ENCODE measurements around the gene CTDSP2. TPM values are rescaled to one million over a fixed set of nuclear protein-coding genes. Genes with fewer than 3 reads are reported as not detected.
"Not testable (repeated sequence)": the region's sequence is repeated elsewhere in the genome, so short reads cannot be mapped to it uniquely, and the experiment has no call there.

The CTDSP2 gene
- total and polyA plus RNA-seq, 5 experiments from 2014 or later: 51.4 to 262 (median 81.2) TPM

DNA sequence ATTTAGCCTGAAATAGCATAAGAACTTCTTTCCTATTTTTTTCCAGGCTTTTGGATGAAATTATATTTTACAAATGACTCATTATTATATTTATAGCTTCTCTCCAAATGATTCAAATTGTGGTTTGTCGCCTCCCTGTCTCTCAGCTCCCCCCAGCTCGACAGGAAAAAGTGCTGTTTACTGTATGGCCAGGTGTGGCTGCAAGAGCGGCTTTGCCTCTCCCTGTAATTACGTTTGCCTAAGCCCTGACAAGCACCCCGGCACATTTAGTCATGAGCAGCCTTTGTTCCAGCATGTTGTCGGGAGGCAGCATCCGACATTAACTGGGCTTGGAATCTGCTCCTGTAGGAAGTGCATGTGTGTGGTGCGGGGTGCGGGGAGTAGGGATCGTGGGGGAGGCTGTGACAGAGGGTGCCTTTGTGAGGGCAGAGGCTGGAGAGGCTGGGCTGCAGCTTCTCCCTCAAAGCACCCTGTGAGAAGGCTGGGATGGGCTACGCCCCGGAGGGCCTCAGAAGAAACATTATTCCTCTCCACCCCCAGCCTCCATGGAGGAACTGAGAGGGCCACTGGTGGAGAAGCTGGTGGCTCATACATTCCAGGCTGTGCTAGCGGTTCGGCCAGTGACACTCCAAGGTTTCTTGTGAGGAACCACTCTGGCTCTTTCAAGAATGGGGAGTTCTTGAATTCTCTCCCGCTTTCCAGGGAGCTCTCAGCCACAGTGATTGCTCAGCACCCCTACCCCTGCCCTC, 42.1 kb upstream of the CTDSP2 start:
- no peak for DNase-seq
- Mint-ChIP-seq H3K36me3 (peaks cover 0 to 6% (median 4%) of the 10 kb centered on the region in 3 donors), H3K27ac (peak overlapping the region in 1 of 10 donors; percentile 38), H3K9me3 (peaks cover 0 to 16% (median 4%) of the 10 kb centered on the region in 9 donors), H3K27me3 (peaks cover 0 to 8% (median 1%) of the 10 kb centered on the region in 5 donors), H3K4me1 (peaks cover 0 to 6% (median 4%) of the 10 kb centered on the region in 4 donors), H3K4me3 (no peak overlapping the region)
- POLR2A ChIA-PET: interaction anchor here (0.9 kb wide), 1 partner anchor 52 kb away, joined by 3 read pairs; no protein-coding TSS in a partner anchor
- ATAC-seq: peak; percentile 42 to 57

DNA sequence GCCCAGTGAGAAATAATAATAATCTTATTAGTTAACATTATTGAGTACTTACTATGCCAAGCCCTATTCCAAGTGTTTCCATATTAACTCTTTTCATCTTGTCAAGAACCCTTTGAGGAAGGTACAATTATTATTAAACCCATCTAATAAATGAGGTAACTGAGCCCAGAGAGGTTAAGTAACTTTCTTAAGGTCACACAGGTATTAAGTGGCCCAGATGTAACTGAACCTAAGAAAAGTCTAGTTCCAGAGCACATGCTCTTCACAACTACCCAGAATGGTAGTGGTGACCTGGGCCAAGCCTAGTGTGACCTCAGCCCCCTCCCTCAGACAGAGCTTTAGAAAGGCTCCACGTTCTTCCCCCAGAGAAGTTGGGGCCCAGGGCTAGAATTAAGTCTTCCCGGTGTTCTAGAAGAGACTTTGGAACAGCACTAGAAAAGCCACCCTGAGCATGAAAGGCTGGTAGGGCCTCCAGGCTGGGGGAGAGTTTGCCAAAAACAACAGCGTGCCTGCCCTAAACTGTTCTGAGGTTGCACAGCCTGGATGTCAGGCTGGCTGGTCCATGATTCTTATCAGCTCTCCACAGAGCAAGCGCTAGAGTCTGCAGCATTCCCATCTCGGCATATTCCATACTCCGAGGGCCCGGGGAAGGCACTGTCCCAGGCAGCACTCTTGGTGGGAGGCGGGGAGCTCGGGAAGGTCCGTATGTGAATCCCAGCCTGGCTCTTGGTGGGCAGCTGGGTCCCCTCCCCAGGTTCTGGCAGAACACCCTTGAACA, 41.3 kb upstream of the CTDSP2 start:
- peaks cover 0 to 8% (median 1%) of the 10 kb centered on the region in 5 donors for H3K27me3 Mint-ChIP-seq
- ATAC-seq (no peak), DNase-seq (no peak)
- peaks cover 0 to 6% (median 4%) of the 10 kb centered on the region in 4 donors for H3K4me1 Mint-ChIP-seq
- H3K36me3 Mint-ChIP-seq: peaks cover 0 to 6% (median 6%) of the 10 kb centered on the region in 3 donors
- POLR2A ChIA-PET: interaction anchor here (0.6 kb wide), 1 partner anchor 23 kb away, joined by 3 read pairs; no protein-coding TSS in a partner anchor
- H3K27ac Mint-ChIP-seq: no peak overlapping the region
- H3K4me3 Mint-ChIP-seq: no peak overlapping the region
- peaks cover 0 to 18% (median 5%) of the 10 kb centered on the region in 9 donors for H3K9me3 Mint-ChIP-seq

DNA sequence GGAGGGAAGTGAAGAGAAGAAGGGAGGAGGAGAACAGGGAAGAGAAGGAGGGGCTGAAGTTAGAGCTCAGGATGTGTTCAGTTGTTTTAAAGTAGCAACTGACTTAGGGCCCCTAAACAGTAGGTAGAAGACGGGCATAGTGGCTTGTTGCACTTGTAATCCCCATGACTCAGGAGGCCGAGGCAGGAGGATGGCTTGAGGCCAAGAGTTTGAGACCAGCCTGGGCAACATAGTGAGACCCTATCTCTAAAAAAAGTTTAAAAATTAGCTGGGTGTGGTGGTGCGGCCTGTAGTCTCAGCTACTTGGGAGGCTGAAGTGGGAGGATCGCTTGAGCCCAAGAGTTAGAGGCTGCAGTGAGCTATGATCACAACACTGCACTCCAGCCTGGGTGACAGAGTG, 40.4 kb upstream of the CTDSP2 start:
- H3K9me3 Mint-ChIP-seq: peaks cover 0 to 18% (median 5%) of the 10 kb centered on the region in 9 donors
- ATAC-seq, DNase-seq, H3K4me1 Mint-ChIP-seq, H3K27ac Mint-ChIP-seq, H3K27me3 Mint-ChIP-seq, H3K36me3 Mint-ChIP-seq, H3K4me3 Mint-ChIP-seq: not testable (repeated sequence)
- POLR2A ChIA-PET: interaction anchor here (1.0 kb wide), 1 partner anchor 10 kb away, joined by 3 read pairs; no protein-coding TSS in a partner anchor

DNA sequence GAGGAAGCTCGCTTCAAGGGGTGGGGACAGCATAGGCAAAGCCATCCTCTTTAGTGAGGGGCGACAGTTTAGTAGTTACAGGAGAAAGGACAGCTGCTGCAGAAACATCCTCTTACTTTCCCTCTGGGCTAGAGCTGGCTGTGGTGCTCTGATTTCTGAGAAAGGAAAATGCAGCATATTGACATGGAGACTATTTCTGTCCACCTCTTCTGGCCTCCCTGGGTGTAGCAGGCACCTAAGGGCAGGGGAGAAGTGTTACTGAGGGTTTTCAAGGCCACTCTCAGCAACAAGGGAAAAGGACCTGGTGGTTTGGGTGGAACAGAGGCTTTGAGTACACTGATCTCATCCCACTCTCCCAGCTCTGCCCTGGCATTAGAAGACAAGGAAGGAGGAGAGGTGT, 40.0 kb upstream of the CTDSP2 start:
- ATAC-seq: no peak
- Mint-ChIP-seq H3K4me3 (no peak overlapping the region), H3K27me3 (peaks cover 0 to 8% (median 0%) of the 10 kb centered on the region in 5 donors), H3K27ac (peak overlapping the region in 1 of 10 donors; percentile 20), H3K4me1 (peaks cover 0 to 6% (median 4%) of the 10 kb centered on the region in 4 donors), H3K9me3 (peaks cover 0 to 18% (median 5%) of the 10 kb centered on the region in 9 donors), H3K36me3 (peaks cover 0 to 8% (median 6%) of the 10 kb centered on the region in 3 donors)
- POLR2A ChIA-PET: interaction anchor here (1.0 kb wide), 1 partner anchor 10 kb away, joined by 3 read pairs; no protein-coding TSS in a partner anchor
- no peak for DNase-seq

DNA sequence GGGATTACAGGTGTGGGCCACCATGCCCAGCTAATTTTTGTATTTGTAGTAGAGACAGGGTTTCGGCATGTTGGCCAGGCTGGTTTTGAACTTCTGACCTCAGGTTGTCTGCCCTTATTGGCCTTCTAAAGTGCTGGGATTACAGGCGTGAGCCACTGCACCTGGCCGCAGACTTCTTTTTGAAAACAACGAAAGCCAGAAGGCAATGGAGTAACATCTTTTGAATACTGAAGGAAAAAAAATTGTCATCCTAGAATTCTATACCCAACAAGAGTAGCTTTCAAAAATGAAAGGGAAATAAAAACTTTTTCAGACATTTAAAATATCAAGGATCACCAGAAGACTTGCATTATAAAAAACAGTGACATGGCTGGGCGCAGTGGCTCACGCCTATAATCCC, 38.7 kb upstream of the CTDSP2 start:
- Mint-ChIP-seq H3K27ac (no peak overlapping the region), H3K36me3 (peaks cover 0 to 8% (median 6%) of the 10 kb centered on the region in 3 donors)
- POLR2A ChIA-PET: no interaction called here

GRCh38 chr12:57883700-57884099, 37.2 kb upstream of the CTDSP2 start:
- DNase-seq: no peak
- no peak overlapping the region for H3K4me3 Mint-ChIP-seq
- H3K27me3 Mint-ChIP-seq: peaks cover 0 to 2% (median 0%) of the 10 kb centered on the region in 5 donors
- ATAC-seq: no peak
- peaks cover 0 to 6% (median 4%) of the 10 kb centered on the region in 4 donors for H3K4me1 Mint-ChIP-seq
- no peak overlapping the region for H3K27ac Mint-ChIP-seq
- POLR2A ChIA-PET: no interaction called here
- peaks cover 0 to 8% (median 6%) of the 10 kb centered on the region in 3 donors for H3K36me3 Mint-ChIP-seq
- peaks cover 0 to 18% (median 5%) of the 10 kb centered on the region in 9 donors for H3K9me3 Mint-ChIP-seq

More for the DNA sequence above, 38.7 kb upstream of the CTDSP2 start:
- ATAC-seq (no peak), DNase-seq (no peak)
- Mint-ChIP-seq H3K9me3 (peaks cover 0 to 18% (median 5%) of the 10 kb centered on the region in 9 donors), H3K4me1 (peaks cover 0 to 6% (median 4%) of the 10 kb centered on the region in 4 donors), H3K27me3 (peaks cover 0 to 5% (median 0%) of the 10 kb centered on the region in 5 donors), H3K4me3 (no peak overlapping the region)

GRCh38 chr12:57883057-57883456, 36.5 kb upstream of the CTDSP2 start:
- POLR2A ChIA-PET: no interaction called here
- H3K4me3 Mint-ChIP-seq: no peak overlapping the region
- H3K36me3 Mint-ChIP-seq: peaks cover 0 to 8% (median 6%) of the 10 kb centered on the region in 3 donors
- no peak overlapping the region for H3K27ac Mint-ChIP-seq
- no peak for DNase-seq
- H3K4me1 Mint-ChIP-seq: peaks cover 0 to 2% (median under 1%) of the 10 kb centered on the region in 4 donors
- H3K9me3 Mint-ChIP-seq: peaks cover 0 to 18% (median 5%) of the 10 kb centered on the region in 9 donors
- no peak for ATAC-seq
- H3K27me3 Mint-ChIP-seq: peaks cover 0 to 2% (median 0%) of the 10 kb centered on the region in 5 donors

DNA sequence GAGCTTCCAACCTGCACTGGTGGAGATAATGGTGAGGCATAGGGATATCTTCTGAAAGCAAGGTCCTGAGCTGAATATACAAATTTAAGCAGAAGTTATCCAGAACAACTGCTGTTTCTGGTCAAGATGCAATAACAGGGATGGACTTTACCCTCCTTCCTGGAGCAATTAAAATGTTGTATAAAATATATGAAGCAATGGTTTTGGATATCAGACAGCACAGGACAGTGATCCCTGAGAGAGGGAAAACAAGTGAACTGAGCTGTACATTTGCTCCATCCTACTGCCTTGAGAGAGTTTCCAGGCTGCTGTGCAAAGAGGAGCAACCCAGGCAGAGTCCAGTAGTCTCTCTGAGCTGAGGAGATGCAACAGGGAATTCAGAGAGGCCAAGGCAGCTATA, 36.0 kb upstream of the CTDSP2 start:
- POLR2A ChIA-PET: no interaction called here
- H3K4me1 Mint-ChIP-seq: no peaks in the 10 kb centered on the region
- ATAC-seq (no peak), DNase-seq (no peak)
- H3K27me3 Mint-ChIP-seq: peaks cover 0 to 2% (median 0%) of the 10 kb centered on the region in 5 donors
- peaks cover 0 to 18% (median 5%) of the 10 kb centered on the region in 9 donors for H3K9me3 Mint-ChIP-seq
- peaks cover 0 to 8% (median 6%) of the 10 kb centered on the region in 3 donors for H3K36me3 Mint-ChIP-seq
- peak overlapping the region in 1 of 10 donors; percentile 66 for H3K27ac Mint-ChIP-seq
- H3K4me3 Mint-ChIP-seq: no peak overlapping the region

DNA sequence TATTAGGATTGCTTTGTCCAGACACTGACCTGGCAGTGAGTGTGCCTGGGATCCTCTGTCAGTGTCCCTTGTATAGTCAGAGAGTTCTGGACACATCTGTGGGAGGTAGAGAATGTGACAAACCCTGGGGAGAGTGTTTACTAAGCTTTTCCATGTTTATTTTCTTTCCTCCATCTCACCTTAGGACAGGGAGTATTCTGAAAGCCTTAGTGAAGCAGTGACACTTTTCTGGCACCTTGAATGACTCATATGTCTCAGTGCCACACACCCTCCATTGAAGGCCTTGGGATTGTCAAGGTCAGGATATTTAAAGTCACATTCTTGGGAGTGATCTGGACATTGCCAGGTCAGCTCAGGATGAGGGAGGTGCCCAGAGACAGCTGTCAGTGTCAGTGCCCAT, 34.9 kb upstream of the CTDSP2 start:
- peaks cover 0 to 18% (median 5%) of the 10 kb centered on the region in 9 donors for H3K9me3 Mint-ChIP-seq
- POLR2A ChIA-PET: no interaction called here
- H3K4me3 Mint-ChIP-seq: no peak overlapping the region
- ATAC-seq: no peak
- peaks cover 0 to 2% (median 0%) of the 10 kb centered on the region in 5 donors for H3K27me3 Mint-ChIP-seq
- H3K4me1 Mint-ChIP-seq: no peaks in the 10 kb centered on the region
- no peak overlapping the region for H3K27ac Mint-ChIP-seq
- H3K36me3 Mint-ChIP-seq: peaks cover 0 to 8% (median 6%) of the 10 kb centered on the region in 3 donors
- DNase-seq: no peak

DNA sequence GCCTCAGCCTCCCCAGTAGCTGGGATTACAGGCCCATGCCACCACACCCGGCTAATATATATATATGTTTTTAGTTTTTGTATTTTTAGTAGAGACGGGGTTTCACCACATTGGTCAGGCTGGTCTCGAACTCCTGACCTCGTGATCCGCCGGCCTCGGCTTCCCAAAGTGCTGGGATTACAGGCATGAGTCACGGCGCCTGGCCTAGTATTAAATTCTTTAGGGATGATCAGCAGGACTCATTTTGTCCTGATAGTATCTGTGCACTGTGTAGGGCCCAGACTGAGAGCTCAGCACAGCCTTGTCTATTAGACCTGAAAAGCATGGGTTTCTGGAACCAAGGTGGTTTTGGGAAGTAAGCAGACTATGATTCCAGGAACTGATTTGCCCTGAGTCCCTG, 34.5 kb upstream of the CTDSP2 start:
- H3K36me3 Mint-ChIP-seq, ATAC-seq, POLR2A ChIA-PET, DNase-seq, H3K4me1 Mint-ChIP-seq, H3K27me3 Mint-ChIP-seq, H3K4me3 Mint-ChIP-seq, H3K27ac Mint-ChIP-seq: not testable (repeated sequence)
- peaks cover 0 to 17% (median 5%) of the 10 kb centered on the region in 9 donors for H3K9me3 Mint-ChIP-seq

GRCh38 chr12:57877876-57878275, 31.3 kb upstream of the CTDSP2 start:
- no peak overlapping the region for H3K27ac Mint-ChIP-seq
- no peak for ATAC-seq
- POLR2A ChIA-PET: interaction anchor here (0.7 to 1.2 kb wide), 2 partner anchors 12 to 48 kb away, joined by 4 to 5 read pairs; no protein-coding TSS in a partner anchor
- DNase-seq: no peak
- peaks cover 0 to 6% (median 0%) of the 10 kb centered on the region in 5 donors for H3K27me3 Mint-ChIP-seq
- H3K36me3 Mint-ChIP-seq: peaks cover 0 to 2% (median 0%) of the 10 kb centered on the region in 3 donors
- peaks cover 0 to 4% (median 0%) of the 10 kb centered on the region in 4 donors for H3K4me1 Mint-ChIP-seq
- H3K4me3 Mint-ChIP-seq: no peak overlapping the region
- H3K9me3 Mint-ChIP-seq: no peaks in the 10 kb centered on the region

GRCh38 chr12:57875753-57876547, 29.4 kb upstream of the CTDSP2 start:
- Mint-ChIP-seq H3K9me3 (no peaks in the 10 kb centered on the region), H3K4me3 (no peak overlapping the region), H3K27ac (no peak overlapping the region), H3K27me3 (peaks cover 0 to 6% (median 0%) of the 10 kb centered on the region in 5 donors), H3K36me3 (no peaks in the 10 kb centered on the region), H3K4me1 (peaks cover 0 to 4% (median 0%) of the 10 kb centered on the region in 4 donors)
- ATAC-seq: no peak
- DNase-seq: no peak
- POLR2A ChIA-PET: interaction anchor here (0.7 kb wide), 1 partner anchor 117 kb away, joined by 3 read pairs; no protein-coding TSS in a partner anchor

Measured in naive thymus-derived CD8-positive, alpha-beta T cell (primary cell).